WI38 (cell line): ENCODE measurements around the gene PIGO.

Experiments used
- H3K4me3 ChIP-seq: 2 replicates; pipeline ENCODE4 v1.5.1; 2011; ENCODE audit warnings: low read depth, mild to moderate bottlenecking, control low read depth, low read length
- TF ChIP-seq, protein P1 (sequence below): IDR thresholded peaks from 2 replicates; pipeline ENCODE4 v1.5.1; 2012; ENCODE audit warnings: low read depth, mild to moderate bottlenecking, control low read depth, low read length

Gene PIGO

DNA sequence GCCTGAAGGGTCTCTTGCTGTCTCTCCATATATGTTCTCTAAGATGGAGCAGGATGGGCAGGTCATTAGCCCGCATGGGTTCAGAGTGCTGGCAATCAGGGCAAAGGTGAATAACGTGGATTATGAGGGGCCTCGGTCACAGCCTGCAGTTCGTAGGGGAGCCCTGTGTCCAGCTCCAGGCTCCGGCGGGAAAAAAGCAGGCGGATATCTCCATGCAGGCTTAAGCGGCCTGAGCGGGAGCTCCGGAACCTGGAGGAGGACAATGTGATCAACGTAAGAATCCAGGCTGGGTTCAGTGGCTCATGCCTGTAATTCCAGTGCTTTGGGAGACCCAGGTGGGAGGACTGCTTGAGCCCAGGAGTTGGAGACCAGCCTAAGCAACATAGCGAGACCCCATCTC, 8.7 kb upstream of the PIGO start:
- TF ChIP-seq, protein P1, sequence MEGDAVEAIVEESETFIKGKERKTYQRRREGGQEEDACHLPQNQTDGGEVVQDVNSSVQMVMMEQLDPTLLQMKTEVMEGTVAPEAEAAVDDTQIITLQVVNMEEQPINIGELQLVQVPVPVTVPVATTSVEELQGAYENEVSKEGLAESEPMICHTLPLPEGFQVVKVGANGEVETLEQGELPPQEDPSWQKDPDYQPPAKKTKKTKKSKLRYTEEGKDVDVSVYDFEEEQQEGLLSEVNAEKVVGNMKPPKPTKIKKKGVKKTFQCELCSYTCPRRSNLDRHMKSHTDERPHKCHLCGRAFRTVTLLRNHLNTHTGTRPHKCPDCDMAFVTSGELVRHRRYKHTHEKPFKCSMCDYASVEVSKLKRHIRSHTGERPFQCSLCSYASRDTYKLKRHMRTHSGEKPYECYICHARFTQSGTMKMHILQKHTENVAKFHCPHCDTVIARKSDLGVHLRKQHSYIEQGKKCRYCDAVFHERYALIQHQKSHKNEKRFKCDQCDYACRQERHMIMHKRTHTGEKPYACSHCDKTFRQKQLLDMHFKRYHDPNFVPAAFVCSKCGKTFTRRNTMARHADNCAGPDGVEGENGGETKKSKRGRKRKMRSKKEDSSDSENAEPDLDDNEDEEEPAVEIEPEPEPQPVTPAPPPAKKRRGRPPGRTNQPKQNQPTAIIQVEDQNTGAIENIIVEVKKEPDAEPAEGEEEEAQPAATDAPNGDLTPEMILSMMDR, result no peak

GRCh38 chr9:35104586-35104985, 8.2 kb upstream of the PIGO start:
- TF ChIP-seq, protein P1, result no peak
- H3K4me3 ChIP-seq, result no peak overlapping the region

More for the DNA sequence above, 8.7 kb upstream of the PIGO start:
- H3K4me3 ChIP-seq, result no peak overlapping the region

GRCh38 chr9:35103660-35104191, 7.3 kb upstream of the PIGO start:
- peak overlapping the region; percentile 88 for H3K4me3 ChIP-seq
- TF ChIP-seq, protein P1, result no peak

DNA sequence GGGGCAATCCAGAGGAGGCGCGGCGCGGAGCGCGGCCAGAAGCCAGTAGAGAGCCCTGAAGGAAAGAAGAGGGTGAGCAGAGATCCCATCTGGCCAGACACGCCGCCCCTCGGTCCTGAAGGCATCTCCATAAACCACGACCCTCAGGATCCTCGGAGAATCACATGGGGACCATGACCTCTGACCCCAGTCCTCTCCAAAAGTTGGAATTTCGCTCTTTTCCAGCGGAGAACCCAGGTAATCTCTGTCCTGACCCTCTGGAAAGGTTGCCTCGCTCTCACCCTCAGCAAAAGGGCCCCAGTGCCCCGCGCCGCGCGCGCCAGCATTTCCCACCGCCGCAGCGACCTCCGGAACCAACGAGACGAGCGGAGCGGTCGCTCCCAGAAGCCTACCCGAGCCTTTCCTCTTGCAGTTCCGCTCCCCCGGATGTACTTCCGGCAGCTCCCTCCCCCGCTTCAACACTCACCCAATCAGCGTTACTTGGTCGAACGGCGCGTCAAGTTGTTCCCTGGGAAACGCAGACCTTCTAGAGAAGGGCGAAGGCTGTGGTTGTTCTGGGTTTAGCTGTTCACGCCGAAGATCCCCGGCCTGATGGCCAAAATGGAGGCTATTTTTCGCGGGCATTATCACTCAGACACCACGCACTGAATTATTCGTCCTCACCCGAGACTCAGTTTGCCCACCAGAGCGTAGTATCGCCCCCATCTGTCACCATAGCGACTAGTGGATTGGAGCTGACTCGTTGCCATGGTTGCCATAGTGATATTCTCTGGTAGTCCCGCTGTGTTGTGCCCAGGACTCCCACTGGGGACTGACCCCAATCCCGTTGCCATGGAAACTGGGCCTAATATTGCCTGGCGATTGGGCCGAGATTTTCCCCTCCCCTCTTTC, 6.6 kb upstream of the PIGO start, which contains the start of gene STOML2:
Gene STOML2 (minus strand): TSS at position 363 of the 891 bp plus-strand sequence. CDS start 37 bp downstream, at position 326.
- H3K4me3 ChIP-seq, result peak within 1 kb of the TSS; percentile 88
- TF ChIP-seq, protein P1, result no peak

DNA sequence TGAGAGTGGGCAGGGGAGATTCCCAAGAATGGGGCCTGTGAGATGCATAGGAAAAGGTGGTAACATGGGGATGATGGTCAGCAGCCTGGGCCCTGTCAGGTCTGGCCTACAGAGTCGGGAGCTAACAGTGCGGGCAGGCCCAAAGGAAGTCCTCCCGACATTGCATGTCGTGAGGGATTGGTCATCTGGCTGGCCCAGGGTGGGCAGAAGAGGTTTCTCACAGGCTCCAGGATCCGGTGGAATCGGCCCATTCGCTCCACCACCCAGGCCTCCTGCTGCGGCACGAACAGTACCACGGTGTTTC, 6.0 kb upstream of the PIGO start:
- peak overlapping the region; percentile 88 for H3K4me3 ChIP-seq
- TF ChIP-seq, protein P1, result no peak

- TF ChIP-seq, protein P1, result no peak
- no peak overlapping the region for H3K4me3 ChIP-seq
Measured at GRCh38 chr9:35097573-35097972, 1.2 kb upstream of the PIGO start.

DNA sequence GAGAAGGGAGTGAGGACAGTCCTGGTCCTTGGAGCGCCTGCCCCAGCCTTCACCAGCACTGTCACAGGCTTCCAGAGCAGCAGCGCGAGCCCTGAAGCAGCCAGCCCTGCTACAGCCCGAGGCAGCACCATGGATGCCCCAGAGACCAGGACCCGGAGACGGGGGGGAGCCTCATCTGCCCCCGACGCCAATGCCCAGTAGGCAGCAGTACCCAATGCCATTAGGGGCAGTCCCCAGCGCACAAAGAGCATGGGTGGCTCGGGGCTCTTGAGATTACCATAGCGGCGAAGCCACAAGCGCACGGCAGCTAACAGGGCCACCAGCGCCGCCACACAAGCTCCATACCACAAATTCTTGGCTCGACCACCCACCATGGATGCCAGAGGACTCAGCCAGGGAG, 4.9 kb downstream of the PIGO start:
- H3K4me3 ChIP-seq, result no peak overlapping the region
- TF ChIP-seq, protein P1, result no peak
